PC-9 (cell line): ENCODE data around the gene CST1.
"Not testable (repeated sequence)": the region's sequence is repeated elsewhere in the genome, so short reads cannot be mapped to it uniquely, and the experiment has no call there.

Experiments
- CTCF ChIP-seq: fragments of 200-600 bp; sonication (generic); conservative IDR thresholded peaks from 2 replicates; pipeline ENCODE4 v1.6.1; 2017; ENCODE audit warnings: mixed run types, antibody characterized with exemption, mild to moderate bottlenecking, moderate library complexity
- EZH2 ChIP-seq: fragments of 200-600 bp; sonication (generic); IDR thresholded peaks from 2 replicates; pipeline ENCODE4 v1.8.0; 2017; ENCODE audit warnings: antibody characterized with exemption, low read depth

GRCh38 chr20:23777380-23777779, 26.6 kb upstream of the CST1 start:
- TF ChIP-seq CTCF, EZH2: not testable (repeated sequence)
